Cardiac muscle cell (in vitro differentiated cells and primary cell): ENCODE measurements around the gene GRM1. TPM values are rescaled to one million over a fixed set of nuclear protein-coding genes. Genes with fewer than 3 reads are reported as not detected.

ENCODE experiments used
- DNase-seq, 2 donors: peaks; one replicate each; pipeline versions ENCODE4 v3.0.0 to v3.0.0-alpha.2; 2010 to 2017; ENCODE audit warnings: low read depth in 1 of 2, low spot score in 1 of 2
- H3K27ac ChIP-seq: fragments of 200-600 bp; sonication (generic); 2 replicates; pipeline ENCODE4 v1.5.1; 2016
- H3K27me3 ChIP-seq: fragments of 200-600 bp; sonication (generic); 2 replicates; pipeline ENCODE4 v1.6.0; 2016; ENCODE audit warnings: control low read depth
- H3K36me3 ChIP-seq: fragments of 200-600 bp; sonication (generic); 2 replicates; pipeline ENCODE4 v1.5.1; 2016; ENCODE audit warnings: control low read depth
- H3K4me1 ChIP-seq: fragments of 200-600 bp; sonication (generic); 2 replicates; pipeline ENCODE4 v1.8.1; 2017; ENCODE audit warnings: low read depth, mild to moderate bottlenecking, mixed run types
- H3K4me3 ChIP-seq: fragments of 200-600 bp; sonication (generic); 2 replicates; pipeline ENCODE4 v1.5.1; 2016; ENCODE audit warnings: mild to moderate bottlenecking
- H3K9me3 ChIP-seq: fragments of 200-600 bp; sonication (generic); 2 replicates; pipeline ENCODE4 v1.5.1; 2017; ENCODE audit warnings: low read depth, mild to moderate bottlenecking, control low read depth
- polyA plus RNA-seq: library from polyadenylated mRNA; unstranded; fragments of >200 nt; fragmentation: Nextera tagmentation; extraction: Ambion mirVana; gene quantifications from 2 replicates; pipeline ENCODE4 v1.2.1, GENCODE V29; 2016
- total RNA-seq: library from RNA; depleted of rRNA; stranded (reverse); fragments of >200 nt; gene quantifications from 2 replicates; pipeline ENCODE4 v1.2.3, GENCODE V29; 2016
- TF ChIP-seq, protein P1 (sequence below): IDR thresholded peaks from 2 replicates; pipeline ENCODE4 v1.5.1; 2012; ENCODE audit warnings: low read depth, mild to moderate bottlenecking, low read length

Gene GRM1
- total and polyA plus RNA-seq, 2 experiments from 2014 or later: 0.54 TPM; not detected in 1

DNA sequence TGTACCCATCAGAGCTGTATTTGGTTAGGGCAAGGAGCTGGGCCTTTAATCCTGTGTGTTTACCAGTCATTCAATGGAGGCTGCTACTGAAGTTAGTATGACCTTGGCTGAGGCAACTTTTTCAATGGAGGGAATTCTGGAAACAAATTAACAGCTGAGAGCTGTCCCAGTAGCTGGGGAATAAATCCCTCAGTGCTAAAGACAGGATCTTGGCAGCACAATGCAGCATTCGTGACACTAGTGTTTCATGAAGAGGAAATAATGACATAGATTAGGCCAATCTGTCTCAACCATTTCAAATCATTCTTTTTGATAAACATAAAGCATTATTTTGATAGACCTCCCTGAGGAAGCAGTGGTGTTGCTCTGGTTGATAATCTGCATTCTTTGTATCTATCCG, 42.9 kb downstream of the GRM1 start:
- Histone ChIP-seq H3K4me3 (no peak overlapping the region), H3K9me3 (no peaks in the 10 kb centered on the region), H3K27me3 (no peaks in the 10 kb centered on the region), H3K4me1 (no peaks in the 10 kb centered on the region), H3K27ac (no peak overlapping the region), H3K36me3 (no peaks in the 10 kb centered on the region)
- no peak for DNase-seq
- TF ChIP-seq, protein P1, sequence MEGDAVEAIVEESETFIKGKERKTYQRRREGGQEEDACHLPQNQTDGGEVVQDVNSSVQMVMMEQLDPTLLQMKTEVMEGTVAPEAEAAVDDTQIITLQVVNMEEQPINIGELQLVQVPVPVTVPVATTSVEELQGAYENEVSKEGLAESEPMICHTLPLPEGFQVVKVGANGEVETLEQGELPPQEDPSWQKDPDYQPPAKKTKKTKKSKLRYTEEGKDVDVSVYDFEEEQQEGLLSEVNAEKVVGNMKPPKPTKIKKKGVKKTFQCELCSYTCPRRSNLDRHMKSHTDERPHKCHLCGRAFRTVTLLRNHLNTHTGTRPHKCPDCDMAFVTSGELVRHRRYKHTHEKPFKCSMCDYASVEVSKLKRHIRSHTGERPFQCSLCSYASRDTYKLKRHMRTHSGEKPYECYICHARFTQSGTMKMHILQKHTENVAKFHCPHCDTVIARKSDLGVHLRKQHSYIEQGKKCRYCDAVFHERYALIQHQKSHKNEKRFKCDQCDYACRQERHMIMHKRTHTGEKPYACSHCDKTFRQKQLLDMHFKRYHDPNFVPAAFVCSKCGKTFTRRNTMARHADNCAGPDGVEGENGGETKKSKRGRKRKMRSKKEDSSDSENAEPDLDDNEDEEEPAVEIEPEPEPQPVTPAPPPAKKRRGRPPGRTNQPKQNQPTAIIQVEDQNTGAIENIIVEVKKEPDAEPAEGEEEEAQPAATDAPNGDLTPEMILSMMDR: no peak

GRCh38 chr6:146077992-146078391, 49.1 kb downstream of the GRM1 start:
- Histone ChIP-seq H3K27ac (no peak overlapping the region), H3K9me3 (no peaks in the 10 kb centered on the region), H3K4me1 (no peaks in the 10 kb centered on the region), H3K36me3 (no peaks in the 10 kb centered on the region), H3K27me3 (no peaks in the 10 kb centered on the region), H3K4me3 (no peak overlapping the region)
- no peak for DNase-seq
- TF ChIP-seq, protein P1: no peak

DNA sequence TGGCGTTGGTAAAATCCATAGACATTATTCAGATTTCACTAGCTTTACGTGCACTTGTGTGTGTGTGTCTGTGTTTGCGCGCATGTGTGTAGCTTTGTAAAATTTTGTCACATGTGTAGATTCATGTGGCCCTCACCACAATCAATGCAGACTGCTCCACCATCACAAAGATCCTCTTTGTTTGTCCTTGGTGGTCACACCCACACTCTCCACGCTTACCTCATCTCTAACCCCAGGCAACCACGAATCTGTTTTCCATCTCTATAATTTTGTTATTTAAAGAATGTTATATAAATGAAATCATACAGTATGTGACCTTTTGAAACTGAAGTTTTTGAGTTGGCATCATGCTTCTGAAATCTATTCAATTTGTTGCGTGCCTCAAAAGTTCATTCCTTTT, 58.5 kb downstream of the GRM1 start:
- DNase-seq: no peak
- no peaks in the 10 kb centered on the region for H3K27me3 ChIP-seq

GRCh38 chr6:146090474-146090873, 61.6 kb downstream of the GRM1 start:
- H3K4me3 ChIP-seq: no peak overlapping the region
- no peaks in the 10 kb centered on the region for H3K4me1 ChIP-seq
- H3K36me3 ChIP-seq: no peaks in the 10 kb centered on the region
- H3K27ac ChIP-seq: no peak overlapping the region
- no peaks in the 10 kb centered on the region for H3K27me3 ChIP-seq
- TF ChIP-seq, protein P1: no peak
- no peak for DNase-seq
- H3K9me3 ChIP-seq: no peaks in the 10 kb centered on the region

More for the DNA sequence above, 58.5 kb downstream of the GRM1 start:
- no peaks in the 10 kb centered on the region for H3K9me3 ChIP-seq
- TF ChIP-seq, protein P1: no peak
- H3K4me3 ChIP-seq: no peak overlapping the region
- no peaks in the 10 kb centered on the region for H3K36me3 ChIP-seq
- H3K27ac ChIP-seq: no peak overlapping the region
- H3K4me1 ChIP-seq: no peaks in the 10 kb centered on the region

GRCh38 chr6:146092961-146093686, 64.3 kb downstream of the GRM1 start:
- no peaks in the 10 kb centered on the region for H3K9me3 ChIP-seq
- no peaks in the 10 kb centered on the region for H3K27me3 ChIP-seq
- H3K4me1 ChIP-seq: no peaks in the 10 kb centered on the region
- H3K36me3 ChIP-seq: no peaks in the 10 kb centered on the region
- no peak overlapping the region for H3K27ac ChIP-seq
- H3K4me3 ChIP-seq: no peak overlapping the region
- TF ChIP-seq, protein P1: no peak
- no peak for DNase-seq

GRCh38 chr6:146095481-146095880, 66.6 kb downstream of the GRM1 start:
- Histone ChIP-seq H3K36me3 (no peaks in the 10 kb centered on the region), H3K4me3 (no peak overlapping the region), H3K9me3 (no peaks in the 10 kb centered on the region), H3K27ac (no peak overlapping the region), H3K27me3 (no peaks in the 10 kb centered on the region), H3K4me1 (no peaks in the 10 kb centered on the region)
- DNase-seq: no peak
- TF ChIP-seq, protein P1: no peak
